GM21825 (cell line): ENCODE results near the gene IRF3.
"Not testable (repeated sequence)": the region's sequence is repeated elsewhere in the genome, so short reads cannot be mapped to it uniquely, and the experiment has no call there.

Experiments used
- ATAC-seq: cut with Tn5 transposase; IDR thresholded peaks from one replicate; pipeline ENCODE4 v1.9.1; 2021; ENCODE audit warnings: mild to moderate bottlenecking, moderate library complexity; ENCODE audit not compliant: unreplicated experiment

Gene IRF3

GRCh38 chr19:49629659-49630058, 36.0 kb downstream of the IRF3 start:
- no peak for ATAC-seq

DNA sequence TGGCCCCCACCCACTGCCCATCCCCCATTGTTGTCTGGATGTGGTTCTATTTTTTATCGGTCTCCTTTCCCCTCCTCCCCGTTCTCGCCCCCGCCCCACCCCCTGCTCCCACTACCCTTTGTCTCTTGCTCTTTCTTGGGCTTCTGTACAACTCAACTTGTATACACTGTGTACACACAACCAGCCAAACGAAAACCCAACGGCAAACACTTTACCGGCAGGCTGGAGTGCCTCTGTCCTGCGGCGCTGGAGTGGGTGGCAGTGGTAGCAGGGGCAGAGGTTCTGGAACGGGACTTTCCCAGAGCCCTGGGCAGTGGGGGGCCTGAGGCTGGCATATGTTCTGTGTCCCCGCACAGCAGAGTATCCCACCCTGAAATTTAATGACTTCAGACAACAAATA, 39.4 kb downstream of the IRF3 start:
- no peak for ATAC-seq

DNA sequence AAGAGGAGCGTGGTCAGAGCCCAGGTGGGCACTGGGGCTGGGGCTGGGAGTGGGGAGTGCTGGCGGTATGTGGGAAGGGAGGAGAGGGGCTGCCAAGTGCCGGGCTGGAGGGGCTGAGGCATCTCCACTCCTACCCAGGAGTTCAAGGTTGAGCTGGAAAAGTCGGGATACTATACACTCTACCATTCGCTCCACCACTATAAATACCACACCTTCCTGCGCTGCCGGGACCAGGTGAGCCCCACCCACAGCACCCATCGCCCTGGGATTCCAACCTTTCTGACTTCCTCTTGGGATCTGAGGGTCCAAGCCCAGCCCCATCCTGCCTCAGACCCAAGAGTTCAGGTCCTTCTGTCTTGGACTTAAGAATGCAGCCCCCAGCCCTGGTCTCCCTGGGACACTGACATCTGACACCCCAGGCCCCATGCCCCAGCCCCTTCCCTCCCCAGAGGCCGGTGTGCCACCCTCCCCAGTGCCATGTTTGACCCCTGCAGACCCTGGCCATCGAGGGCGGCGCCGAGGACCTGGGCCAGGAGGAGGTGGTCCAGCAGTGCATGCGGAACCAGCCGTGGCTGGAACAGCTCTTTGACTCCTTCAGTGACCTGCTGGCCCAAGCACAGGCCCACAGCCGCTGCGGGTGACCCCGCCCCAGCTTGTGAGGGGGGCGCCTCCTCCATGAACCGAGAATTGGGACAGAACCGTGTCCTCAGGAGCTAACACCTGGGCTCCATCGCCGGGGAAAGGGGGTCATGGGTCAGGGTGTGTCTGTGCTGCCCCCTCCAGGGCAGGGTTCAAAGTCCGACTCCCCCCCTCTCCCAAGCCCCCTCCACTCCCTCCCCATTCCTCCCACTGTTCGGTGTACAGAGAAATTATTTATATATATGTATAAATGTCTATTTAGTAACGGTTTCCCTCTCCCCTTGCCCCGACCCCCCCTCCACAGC, 40.4 kb downstream of the IRF3 start:
- no peak for ATAC-seq

DNA sequence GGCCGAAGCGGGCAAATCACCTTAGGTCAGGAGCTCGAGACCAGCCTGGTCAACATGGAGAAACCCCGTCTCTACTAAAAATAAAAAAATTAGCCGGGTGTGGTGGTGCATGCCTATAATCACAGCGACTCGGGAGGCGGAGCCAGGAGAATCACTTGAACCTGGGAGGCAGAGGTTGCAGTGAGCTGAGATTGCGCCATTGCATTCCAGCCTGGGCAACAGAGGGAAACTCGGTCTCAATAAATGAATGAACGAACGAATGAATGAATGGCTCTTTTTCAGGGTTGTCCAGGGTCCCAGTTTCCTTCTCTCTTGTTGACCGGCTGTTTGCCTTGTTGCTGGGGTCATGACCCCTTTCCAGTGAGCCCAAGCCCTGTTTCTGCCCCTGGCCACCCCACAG, 47.8 kb downstream of the IRF3 start:
- not testable (repeated sequence) for ATAC-seq

DNA sequence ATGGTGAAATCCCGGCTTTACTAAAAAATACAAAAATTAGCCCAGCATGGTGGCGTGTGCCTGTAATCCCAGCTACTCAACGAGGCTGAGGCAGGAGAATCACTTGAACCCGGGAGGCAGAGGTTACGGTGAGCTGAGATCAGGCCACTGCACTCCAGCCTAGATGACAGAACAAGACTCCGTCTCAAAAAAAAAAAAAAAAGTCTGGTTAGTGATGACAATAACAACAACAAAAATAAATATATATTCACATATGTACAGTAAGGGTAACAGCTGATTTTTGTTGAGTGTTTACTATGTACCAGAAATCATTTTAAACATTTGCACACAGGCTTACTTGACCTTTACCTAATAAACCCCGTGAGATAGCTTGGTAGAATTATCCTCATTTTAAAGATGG, 48.7 kb downstream of the IRF3 start:
- no peak for ATAC-seq

GRCh38 chr19:49616532-49616931, 49.1 kb downstream of the IRF3 start:
- ATAC-seq, result no peak

- ATAC-seq, result no peak
Observed at GRCh38 chr19:49615861-49616260, 49.8 kb downstream of the IRF3 start.

DNA sequence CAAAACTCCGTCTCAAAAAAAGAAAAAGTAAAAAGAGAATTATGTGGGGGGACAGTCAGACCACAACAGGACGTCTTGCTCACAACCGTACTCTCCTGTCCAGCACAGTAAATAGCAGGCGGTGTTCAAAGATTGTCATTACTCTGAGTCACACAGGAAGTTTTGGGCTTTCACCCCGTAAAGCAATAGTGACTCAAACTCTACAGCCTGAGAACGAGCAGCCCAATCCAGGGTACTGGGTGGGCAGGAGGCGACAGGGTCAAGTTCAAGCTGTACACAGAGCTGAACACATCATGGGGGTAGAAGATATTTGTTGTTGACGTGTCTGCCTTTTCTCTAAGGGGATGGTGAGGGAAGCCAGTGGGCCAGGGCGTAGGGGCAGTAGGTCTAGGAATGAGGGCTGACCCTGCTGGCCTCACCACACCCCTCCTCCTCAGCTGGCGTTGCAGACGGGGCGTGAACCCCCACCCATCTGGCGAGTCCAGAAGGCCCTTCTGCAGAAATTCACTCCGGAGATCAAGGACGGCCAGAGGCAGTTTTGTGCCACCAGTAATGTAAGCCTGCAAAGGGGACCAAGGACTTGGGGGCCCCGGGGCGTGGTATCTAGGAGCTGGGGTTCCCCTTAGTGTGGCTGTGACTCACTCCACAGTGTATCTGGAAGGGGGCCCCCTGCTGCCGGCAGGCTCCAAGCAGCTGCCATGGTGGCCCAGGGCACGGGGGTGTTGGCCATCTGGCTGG, 51.4 kb downstream of the IRF3 start:
- ATAC-seq, result no peak

GRCh38 chr19:49613374-49613773, 52.3 kb downstream of the IRF3 start:
- ATAC-seq, result no peak
